Measurements from ENCODE around the gene ENTHD1. TPM values are rescaled to one million over a fixed set of nuclear protein-coding genes. Genes with fewer than 3 reads are reported as not detected.
A peak's percentile ranks its signal among the peaks of the same experiment; 100 is the strongest.
"Not testable (repeated sequence)": the region's sequence is repeated elsewhere in the genome, so short reads cannot be mapped to it uniquely, and the experiment has no call there.

The ENTHD1 gene
- total RNA-seq, 2 experiments from 2014 or later, result 0.47 TPM; not detected in 1

DNA sequence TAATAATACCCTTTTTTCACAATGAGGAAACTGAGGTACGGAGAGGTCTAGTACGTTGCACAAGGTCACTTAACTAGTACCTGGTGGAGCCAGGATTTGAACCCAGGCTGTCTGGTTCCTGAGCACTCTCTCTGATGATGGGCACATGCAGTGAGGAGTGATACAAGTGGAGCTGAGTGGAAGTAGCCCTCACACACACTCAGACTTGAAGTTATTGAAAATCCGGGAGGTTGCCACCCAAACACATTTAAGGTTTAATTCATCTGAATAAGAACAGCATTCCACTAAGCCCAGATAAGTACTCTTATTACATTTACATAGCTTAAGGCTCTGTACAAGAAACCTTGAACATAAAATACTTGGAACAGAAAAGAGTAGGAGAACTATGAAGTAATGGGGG lies 12.1 kb upstream of the ENTHD1 start:
- H3K36me3 Mint-ChIP-seq (ENCODE audit: low read depth), result peaks cover 76% of the 10 kb centered on the region
- intact Hi-C loops (cut with DNase I, micrococcal nuclease), result loop anchor here in 1 of 2 experiments (2.0 kb wide), 1 partner anchor 15 kb away; no protein-coding TSS in a partner anchor
- no peaks in the 10 kb centered on the region for H3K9me3 Mint-ChIP-seq
- H3K36me3 ChIP-seq (ENCODE audit: insufficient read depth, low read length), result peaks cover 3% of the 10 kb centered on the region
- no peak overlapping the region for H3K27ac Mint-ChIP-seq
- peak overlapping the region; percentile 70 for H3K4me3 ChIP-seq (ENCODE audit: low read length)
- ATAC-seq (ENCODE audit: poor library complexity) (no peak), DNase-seq (peak in 1 of 14 experiments; percentile 31)
- H3K4me1 ChIP-seq (ENCODE audit: insufficient read depth, low read length), result peaks cover 37% of the 10 kb centered on the region
- peaks cover 59% of the 10 kb centered on the region for H3K4me1 Mint-ChIP-seq (ENCODE audit: low read depth)
- H3K9me3 ChIP-seq (ENCODE audit: control insufficient read depth in 1 of 2, insufficient read depth in 1 of 2, low read length in 2 of 2), result no peaks in the 10 kb centered on the region
- peak overlapping the region; percentile 62 to 80 for H3K27ac ChIP-seq (ENCODE audit: low read depth in 1 of 2, low read length in 2 of 2)
- ChIA-PET CTCF (interaction anchor here (1.6 to 3.7 kb wide), 2 partner anchors 11 to 27 kb away, joined by 6 to 12 read pairs; no protein-coding TSS in a partner anchor), POLR2A (interaction anchor here (0.5 to 17.2 kb wide), 6 partner anchors 9 to 61 kb away, joined by 3 to 393 read pairs (median 6); no protein-coding TSS in a partner anchor)
- TF ChIP-seq, protein P1, sequence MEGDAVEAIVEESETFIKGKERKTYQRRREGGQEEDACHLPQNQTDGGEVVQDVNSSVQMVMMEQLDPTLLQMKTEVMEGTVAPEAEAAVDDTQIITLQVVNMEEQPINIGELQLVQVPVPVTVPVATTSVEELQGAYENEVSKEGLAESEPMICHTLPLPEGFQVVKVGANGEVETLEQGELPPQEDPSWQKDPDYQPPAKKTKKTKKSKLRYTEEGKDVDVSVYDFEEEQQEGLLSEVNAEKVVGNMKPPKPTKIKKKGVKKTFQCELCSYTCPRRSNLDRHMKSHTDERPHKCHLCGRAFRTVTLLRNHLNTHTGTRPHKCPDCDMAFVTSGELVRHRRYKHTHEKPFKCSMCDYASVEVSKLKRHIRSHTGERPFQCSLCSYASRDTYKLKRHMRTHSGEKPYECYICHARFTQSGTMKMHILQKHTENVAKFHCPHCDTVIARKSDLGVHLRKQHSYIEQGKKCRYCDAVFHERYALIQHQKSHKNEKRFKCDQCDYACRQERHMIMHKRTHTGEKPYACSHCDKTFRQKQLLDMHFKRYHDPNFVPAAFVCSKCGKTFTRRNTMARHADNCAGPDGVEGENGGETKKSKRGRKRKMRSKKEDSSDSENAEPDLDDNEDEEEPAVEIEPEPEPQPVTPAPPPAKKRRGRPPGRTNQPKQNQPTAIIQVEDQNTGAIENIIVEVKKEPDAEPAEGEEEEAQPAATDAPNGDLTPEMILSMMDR (IDR thresholded peaks at IDR 0.05), result no peak
- H3K27me3 Mint-ChIP-seq, result no peaks in the 10 kb centered on the region
- peak overlapping the region; percentile 97 for H3K4me3 Mint-ChIP-seq
- H3K27me3 ChIP-seq (ENCODE audit: control insufficient read depth in 1 of 2, insufficient read depth in 2 of 2, low read length in 2 of 2), result no peaks in the 10 kb centered on the region

DNA sequence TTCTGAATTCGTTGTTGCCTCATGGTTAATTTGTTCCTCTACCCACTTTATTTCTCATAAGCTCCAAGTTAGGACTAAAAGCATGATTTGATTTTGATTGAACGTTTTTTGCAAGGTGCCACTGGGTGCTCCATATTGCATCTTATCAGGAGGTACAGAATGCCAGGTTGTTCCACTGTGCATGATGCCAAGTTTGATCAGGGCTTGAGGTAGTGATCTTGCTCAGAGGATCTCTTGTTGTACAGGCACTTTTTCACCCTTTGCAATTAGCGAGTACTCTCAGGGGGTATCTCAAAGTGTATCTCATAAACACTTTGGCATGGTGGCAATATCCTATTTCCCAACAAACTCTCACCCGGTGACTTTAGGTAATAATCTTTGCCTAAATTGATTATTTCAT lies 11.3 kb upstream of the ENTHD1 start:
- ChIA-PET CTCF (interaction anchor here (0.6 to 3.7 kb wide), 4 partner anchors 12 to 132 kb away, joined by 3 to 12 read pairs (median 4); no protein-coding TSS in a partner anchor), POLR2A (interaction anchor here (0.7 to 17.2 kb wide), 7 partner anchors 8 to 47 kb away, joined by 3 to 393 read pairs (median 6); no protein-coding TSS in a partner anchor)
- H3K9me3 ChIP-seq (ENCODE audit: control insufficient read depth in 1 of 2, insufficient read depth in 1 of 2, low read length in 2 of 2), result no peaks in the 10 kb centered on the region
- ATAC-seq (ENCODE audit: poor library complexity) (no peak), DNase-seq (peak in 1 of 14 experiments; percentile 22)
- no peaks in the 10 kb centered on the region for H3K27me3 ChIP-seq (ENCODE audit: control insufficient read depth in 1 of 2, insufficient read depth in 2 of 2, low read length in 2 of 2)
- TF ChIP-seq, protein P1 (IDR thresholded peaks at IDR 0.05), result no peak
- peak overlapping the region; percentile 53 to 80 for H3K27ac ChIP-seq (ENCODE audit: low read depth in 1 of 2, low read length in 2 of 2)
- peaks cover 56% of the 10 kb centered on the region for H3K4me1 Mint-ChIP-seq (ENCODE audit: low read depth)
- peak overlapping the region; percentile 97 for H3K4me3 Mint-ChIP-seq
- H3K4me3 ChIP-seq (ENCODE audit: low read length), result peak overlapping the region; percentile 70
- no peaks in the 10 kb centered on the region for H3K27me3 Mint-ChIP-seq
- no peak overlapping the region for H3K27ac Mint-ChIP-seq
- H3K9me3 Mint-ChIP-seq, result no peaks in the 10 kb centered on the region
- peaks cover 68% of the 10 kb centered on the region for H3K36me3 Mint-ChIP-seq (ENCODE audit: low read depth)
- intact Hi-C loops (cut with DNase I, micrococcal nuclease), result loop anchor here in 1 of 2 experiments (5.0 kb wide), 1 partner anchor 373 kb away; the partner anchor contains the start of gene RPS19BP1
- H3K4me1 ChIP-seq (ENCODE audit: insufficient read depth, low read length), result peaks cover 36% of the 10 kb centered on the region
- H3K36me3 ChIP-seq (ENCODE audit: insufficient read depth, low read length), result peaks cover 3% of the 10 kb centered on the region

DNA sequence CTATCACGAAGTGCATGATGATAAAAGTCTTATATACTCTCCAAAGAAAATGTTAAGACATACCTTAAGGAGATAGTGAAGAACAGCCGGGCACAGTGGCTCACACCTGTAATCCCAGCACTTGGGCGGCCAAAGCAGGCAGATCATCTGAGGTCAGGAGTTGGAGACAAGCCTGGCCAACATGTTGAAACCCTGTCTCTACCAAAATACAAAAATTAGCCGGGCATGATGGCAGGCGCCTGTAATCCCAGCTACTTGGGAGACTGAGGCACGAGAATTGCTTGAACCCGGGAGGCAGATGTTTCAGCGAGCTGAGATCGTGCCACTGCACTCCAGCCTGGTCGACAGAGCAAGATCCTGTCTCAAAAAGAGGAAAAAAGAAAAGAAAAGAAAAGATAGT lies 10.5 kb upstream of the ENTHD1 start:
- H3K36me3 ChIP-seq (ENCODE audit: insufficient read depth, low read length); H3K27ac Mint-ChIP-seq; H3K27me3 Mint-ChIP-seq; H3K9me3 Mint-ChIP-seq; H3K27me3 ChIP-seq (ENCODE audit: control insufficient read depth in 1 of 2, insufficient read depth in 2 of 2, low read length in 2 of 2); ATAC-seq (ENCODE audit: poor library complexity); H3K9me3 ChIP-seq (ENCODE audit: control insufficient read depth in 1 of 2, insufficient read depth in 1 of 2, low read length in 2 of 2): not testable (repeated sequence)
- Mint-ChIP-seq H3K4me1 (ENCODE audit: low read depth) (peaks cover 51% of the 10 kb centered on the region), H3K4me3 (peak overlapping the region; percentile 97), H3K36me3 (ENCODE audit: low read depth) (peaks cover 60% of the 10 kb centered on the region)
- POLR2A ChIA-PET, result interaction anchor here (1.0 to 17.2 kb wide), 4 partner anchors 13 to 47 kb away, joined by 3 to 393 read pairs (median 27); no protein-coding TSS in a partner anchor
- DNase-seq, result peak in 1 of 14 experiments; percentile 25
- Histone ChIP-seq H3K4me3 (ENCODE audit: low read length) (peak overlapping the region; percentile 70), H3K4me1 (ENCODE audit: insufficient read depth, low read length) (peaks cover 36% of the 10 kb centered on the region), H3K27ac (ENCODE audit: low read depth in 1 of 2, low read length in 2 of 2) (peak overlapping the region; percentile 53 to 80)
- CTCF ChIA-PET, result interaction anchor here (0.6 to 1.6 kb wide), 2 partner anchors 34 to 131 kb away, joined by 3 read pairs; no protein-coding TSS in a partner anchor
- intact Hi-C loops (cut with DNase I, micrococcal nuclease), result loop anchor here in 1 of 2 experiments (5.0 kb wide), 1 partner anchor 372 kb away; the partner anchor contains the start of gene RPS19BP1

Measured in CD4-positive, alpha-beta T cell (primary cell).